Astrocyte (in vitro differentiated cells and primary cell): ENCODE measurements around the gene ANKRD39. TPM values are rescaled to one million over a fixed set of nuclear protein-coding genes. Genes with fewer than 3 reads are reported as not detected.

Experiments
- DNase-seq: peaks from one replicate; pipeline ENCODE4 v3.0.0-alpha.2; 2010; ENCODE audit warnings: low read depth
- FAIRE-seq: peaks from 2 replicates; lab custom pipeline; 2011; peaks lifted over from hg19 to GRCh38; lab: Jason Lieb, UNC
- H2AFZ ChIP-seq: 2 replicates; pipeline ENCODE4 v1.6.0; 2012; ENCODE audit warnings: low read depth, low read length, inconsistent platforms
- H3K27ac ChIP-seq: 2 replicates; pipeline ENCODE4 v1.5.1; 2011; ENCODE audit warnings: low read depth, low read length, inconsistent platforms
- H3K27me3 ChIP-seq: 2 replicates; pipeline ENCODE4 v1.6.0; 2011; ENCODE audit warnings: low read length, inconsistent platforms; ENCODE audit not compliant: insufficient read depth
- H3K36me3 ChIP-seq: 2 replicates; pipeline ENCODE4 v1.5.1; 2011; ENCODE audit warnings: low read length, inconsistent platforms; ENCODE audit not compliant: insufficient read depth
- H3K4me1 ChIP-seq: 2 replicates; pipeline ENCODE4 v1.5.1; 2011; ENCODE audit warnings: low read length, inconsistent platforms; ENCODE audit not compliant: insufficient read depth
- H3K4me2 ChIP-seq: 2 replicates; pipeline ENCODE4 v1.6.0; 2012; ENCODE audit warnings: low read length, inconsistent platforms
- H3K4me3 ChIP-seq: 2 replicates; pipeline ENCODE4 v1.5.1; 2011; ENCODE audit warnings: low read depth, mild to moderate bottlenecking, low read length, inconsistent platforms; ENCODE audit not compliant: insufficient read depth
- H3K79me2 ChIP-seq: 2 replicates; pipeline ENCODE4 v1.6.0; 2012; ENCODE audit warnings: mild to moderate bottlenecking, low read length, inconsistent platforms; ENCODE audit not compliant: insufficient read depth
- H3K9ac ChIP-seq: 2 replicates; pipeline ENCODE4 v1.6.0; 2012; ENCODE audit warnings: mild to moderate bottlenecking, low read length, inconsistent platforms
- H3K9me3 ChIP-seq: 2 replicates; pipeline ENCODE4 v1.5.1; 2012; ENCODE audit warnings: low read depth, mild to moderate bottlenecking, low read length, inconsistent platforms; ENCODE audit not compliant: insufficient read depth
- H4K20me1 ChIP-seq: 2 replicates; pipeline ENCODE4 v1.6.0; 2012; ENCODE audit warnings: low read length, inconsistent platforms; ENCODE audit not compliant: insufficient read depth
- H3K27ac Mint-ChIP-seq: one replicate; pipeline ENCODE4 v1.8.0; 2021; ENCODE audit warnings: mild to moderate bottlenecking, mixed read lengths; ENCODE audit not compliant: unreplicated experiment
- H3K27me3 Mint-ChIP-seq: one replicate; pipeline ENCODE4 v1.8.0; 2021; ENCODE audit warnings: low read depth, mixed read lengths; ENCODE audit not compliant: unreplicated experiment
- H3K36me3 Mint-ChIP-seq: one replicate; pipeline ENCODE4 v1.8.0; 2021; ENCODE audit warnings: low read depth, mixed read lengths; ENCODE audit not compliant: unreplicated experiment
- H3K4me1 Mint-ChIP-seq: one replicate; pipeline ENCODE4 v1.8.0; 2021; ENCODE audit warnings: low read depth, mixed read lengths; ENCODE audit not compliant: unreplicated experiment
- H3K4me3 Mint-ChIP-seq: one replicate; pipeline ENCODE4 v1.8.0; 2021; ENCODE audit warnings: mild to moderate bottlenecking, moderate library complexity, mixed read lengths; ENCODE audit not compliant: unreplicated experiment
- H3K9me3 Mint-ChIP-seq: one replicate; pipeline ENCODE4 v1.8.0; 2021; ENCODE audit warnings: mild to moderate bottlenecking, mixed read lengths; ENCODE audit not compliant: unreplicated experiment
- CTCF ChIP-seq: IDR thresholded peaks from 2 replicates; pipeline ENCODE4 v1.5.1; 2011; ENCODE audit warnings: low read depth, mild to moderate bottlenecking, inconsistent platforms, low read length, moderate library complexity; ENCODE audit not compliant: insufficient read depth
- EZH2 ChIP-seq: IDR thresholded peaks from 2 replicates; pipeline ENCODE4 v1.6.1; 2012; ENCODE audit warnings: mild to moderate bottlenecking, low read length, inconsistent platforms; ENCODE audit not compliant: insufficient read depth
- total RNA-seq: library from RNA; stranded (reverse); gene quantifications from 2 replicates; pipeline ENCODE4 v1.2.1, GENCODE V29; 2021

ANKRD39 gene
- total RNA-seq, 1 donor from 2014 or later, result 13.7 TPM

GRCh38 chr2:96847586-96847985 is 10.2 kb downstream of the ANKRD39 start:
- Histone ChIP-seq H3K27ac (no peak overlapping the region), H3K4me1 (no peaks in the 10 kb centered on the region), H3K4me2 (no peak overlapping the region), H3K27me3 (no peaks in the 10 kb centered on the region), H3K9ac (no peak overlapping the region), H3K4me3 (no peak overlapping the region), H2AFZ (no peak overlapping the region), H3K79me2 (no peaks in the 10 kb centered on the region), H3K9me3 (no peaks in the 10 kb centered on the region), H3K36me3 (peaks cover 7% of the 10 kb centered on the region), H4K20me1 (no peaks in the 10 kb centered on the region)
- H3K9me3 Mint-ChIP-seq, result no peaks in the 10 kb centered on the region
- no peak overlapping the region for H3K4me3 Mint-ChIP-seq
- no peak for FAIRE-seq
- TF ChIP-seq CTCF, result no peak
- no peak for TF ChIP-seq EZH2
- H3K27me3 Mint-ChIP-seq, result no peaks in the 10 kb centered on the region
- peaks cover 7% of the 10 kb centered on the region for H3K36me3 Mint-ChIP-seq
- no peak overlapping the region for H3K27ac Mint-ChIP-seq
- DNase-seq, result no peak
- no peaks in the 10 kb centered on the region for H3K4me1 Mint-ChIP-seq

- H4K20me1 ChIP-seq, result no peaks in the 10 kb centered on the region
- H3K4me1 Mint-ChIP-seq, result no peaks in the 10 kb centered on the region
- H3K4me1 ChIP-seq, result no peaks in the 10 kb centered on the region
- no peaks in the 10 kb centered on the region for H3K79me2 ChIP-seq
- H3K27ac Mint-ChIP-seq, result no peak overlapping the region
- no peak overlapping the region for H3K9ac ChIP-seq
- FAIRE-seq (no peak), DNase-seq (no peak)
- H3K4me2 ChIP-seq, result no peak overlapping the region
- H3K27me3 ChIP-seq, result no peaks in the 10 kb centered on the region
- no peak overlapping the region for H3K4me3 ChIP-seq
- no peaks in the 10 kb centered on the region for H3K9me3 ChIP-seq
- peaks cover 7% of the 10 kb centered on the region for H3K36me3 Mint-ChIP-seq
- peaks cover 7% of the 10 kb centered on the region for H3K36me3 ChIP-seq
- H3K4me3 Mint-ChIP-seq, result no peak overlapping the region
- no peaks in the 10 kb centered on the region for H3K27me3 Mint-ChIP-seq
- TF ChIP-seq CTCF, result no peak
- no peak for TF ChIP-seq EZH2
- no peak overlapping the region for H2AFZ ChIP-seq
- H3K27ac ChIP-seq, result no peak overlapping the region
- no peaks in the 10 kb centered on the region for H3K9me3 Mint-ChIP-seq
Observed at GRCh38 chr2:96846825-96847224, 11.0 kb downstream of the ANKRD39 start.

GRCh38 chr2:96844405-96844808 is 13.4 kb downstream of the ANKRD39 start:
- no peak overlapping the region for H3K9ac ChIP-seq
- H3K36me3 ChIP-seq, result no peaks in the 10 kb centered on the region
- FAIRE-seq, result no peak
- no peaks in the 10 kb centered on the region for H3K79me2 ChIP-seq
- H3K9me3 ChIP-seq, result no peaks in the 10 kb centered on the region
- H3K27ac ChIP-seq, result no peak overlapping the region
- H3K27me3 Mint-ChIP-seq, result no peaks in the 10 kb centered on the region
- H3K9me3 Mint-ChIP-seq, result no peaks in the 10 kb centered on the region
- DNase-seq, result no peak
- H3K36me3 Mint-ChIP-seq, result peaks cover 16% of the 10 kb centered on the region
- no peak overlapping the region for H3K4me3 ChIP-seq
- H3K27me3 ChIP-seq, result no peaks in the 10 kb centered on the region
- no peak overlapping the region for H3K4me2 ChIP-seq
- no peaks in the 10 kb centered on the region for H4K20me1 ChIP-seq
- H3K4me3 Mint-ChIP-seq, result no peak overlapping the region
- no peak overlapping the region for H2AFZ ChIP-seq
- no peak overlapping the region for H3K27ac Mint-ChIP-seq
- no peaks in the 10 kb centered on the region for H3K4me1 Mint-ChIP-seq
- TF ChIP-seq EZH2 (no peak), CTCF (no peak)
- peaks cover 3% of the 10 kb centered on the region for H3K4me1 ChIP-seq
